ENCODE measurements around the gene NFYC.

DNA sequence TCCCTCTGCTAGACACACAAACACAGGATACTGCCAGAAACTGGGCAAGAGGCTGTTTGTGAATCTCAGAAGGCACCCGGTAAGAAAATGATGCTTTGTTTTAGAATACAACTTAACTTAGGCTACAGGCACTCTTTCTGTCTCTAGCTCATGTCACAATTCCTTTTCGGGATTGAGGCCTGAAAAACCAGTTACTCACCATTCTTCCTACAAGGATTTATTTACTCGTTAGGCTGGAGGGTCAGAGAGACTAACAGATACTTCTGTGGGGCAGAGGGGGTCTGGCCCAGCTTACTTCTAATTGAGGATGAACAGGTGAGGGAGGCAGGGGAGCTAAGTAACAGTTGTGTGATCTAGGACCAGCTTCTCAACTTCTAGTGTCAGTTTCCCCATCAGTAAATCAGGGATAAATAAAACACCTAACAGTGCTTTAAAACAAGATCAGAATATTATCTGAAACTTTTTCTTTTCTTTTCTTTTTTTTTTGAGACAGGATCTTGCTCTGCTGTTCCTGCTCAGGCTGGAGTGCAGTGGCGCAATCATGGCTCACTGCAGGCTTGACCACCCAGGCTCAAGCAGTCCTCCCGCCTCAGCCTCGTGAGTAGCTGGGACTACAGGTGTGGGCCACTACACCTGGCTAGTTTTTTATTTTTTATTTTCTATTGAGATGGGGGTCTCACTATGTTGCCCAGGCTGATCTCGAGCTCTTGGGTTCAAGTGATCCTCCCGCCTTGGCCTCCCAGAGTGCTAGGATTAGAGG lies 31.9 kb downstream of the NFYC start:
- no peak for TF ChIP-seq POLR2AphosphoS5 (IDR thresholded peaks at IDR 0.05; ENCODE audit: borderline replicate concordance, low read depth, low read length)
- no peak for TF ChIP-seq EZH2 (IDR thresholded peaks at IDR 0.05)
- no peak for TF ChIP-seq FOXP2 (optimal IDR thresholded peaks at IDR 0.05; ENCODE audit: control extremely low read depth, extremely low read length, insufficient read depth)
